GM21390 (cell line): Measurements from ENCODE around the gene BBS9.

Experiments
- ATAC-seq: cut with Tn5 transposase; IDR thresholded peaks from one replicate; pipeline ENCODE4 v1.9.1; 2021; ENCODE audit not compliant: unreplicated experiment

BBS9 gene

DNA sequence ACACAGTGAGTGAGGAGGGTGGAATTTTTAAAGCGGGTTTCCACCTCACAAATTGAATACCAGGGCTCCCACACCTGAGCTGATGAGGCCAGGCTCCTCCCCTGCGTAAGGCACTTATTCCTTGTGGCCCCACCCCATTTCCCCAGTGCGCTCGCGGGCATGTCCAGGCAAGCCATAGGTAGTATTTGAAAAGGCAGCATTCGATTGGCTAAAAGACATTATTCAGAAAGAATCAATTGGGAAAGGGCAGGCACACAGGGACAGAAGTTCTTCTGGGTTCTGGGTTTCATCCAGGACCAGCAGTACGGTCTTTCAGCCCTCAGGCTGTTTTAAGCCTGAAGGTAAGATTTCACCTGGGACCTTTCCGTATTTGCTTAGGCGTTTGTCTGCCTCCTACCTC is 222.3 kb downstream of the BBS9 start:
- ATAC-seq, result no peak

GRCh38 chr7:33354201-33354600 is 224.8 kb downstream of the BBS9 start:
- ATAC-seq, result no peak

GRCh38 chr7:33355386-33355785 is 226.0 kb downstream of the BBS9 start:
- no peak for ATAC-seq

DNA sequence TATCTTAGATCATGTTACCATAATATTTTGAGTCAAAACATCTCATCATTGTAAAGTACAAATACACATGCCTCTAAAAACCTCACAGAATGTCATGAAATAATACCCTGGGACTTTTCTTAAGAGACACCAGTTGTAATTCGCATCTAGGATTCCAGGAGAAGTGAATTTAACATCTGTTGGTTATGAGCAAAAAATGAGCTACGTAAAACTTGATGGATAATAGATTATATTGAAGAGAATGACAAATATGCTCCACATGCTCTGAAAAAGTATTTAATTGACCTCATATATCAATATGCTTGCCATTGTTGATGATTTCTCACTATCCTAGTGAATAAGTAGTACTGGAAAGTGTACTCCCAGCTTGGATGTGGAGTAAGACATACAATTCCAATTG is 227.0 kb downstream of the BBS9 start:
- no peak for ATAC-seq

GRCh38 chr7:33357846-33358245 is 228.5 kb downstream of the BBS9 start:
- ATAC-seq, result no peak

GRCh38 chr7:33369888-33370287 is 240.5 kb downstream of the BBS9 start:
- ATAC-seq, result no peak

DNA sequence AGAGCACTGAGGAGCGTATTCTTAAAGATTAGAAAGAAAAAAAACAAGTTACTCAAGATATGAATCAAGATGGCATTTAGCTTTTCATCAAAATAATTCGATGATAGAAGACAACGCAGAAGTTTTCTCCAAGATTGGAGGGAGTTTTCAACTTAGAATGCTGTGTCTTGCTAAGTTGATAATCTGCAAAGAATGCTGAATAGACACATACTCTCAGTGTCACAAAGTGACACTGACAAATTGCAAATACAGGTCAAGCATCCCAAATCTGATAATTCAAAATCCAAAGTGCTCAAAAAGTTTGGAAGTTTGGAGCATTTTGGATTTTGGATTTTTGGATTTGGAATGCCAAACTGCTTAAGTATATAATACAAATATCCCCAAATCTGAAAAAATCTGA is 243.8 kb downstream of the BBS9 start:
- ATAC-seq, result no peak

- ATAC-seq, result no peak
These were observed 250.6 kb downstream of the BBS9 start for GRCh38 chr7:33379891-33380525.

DNA sequence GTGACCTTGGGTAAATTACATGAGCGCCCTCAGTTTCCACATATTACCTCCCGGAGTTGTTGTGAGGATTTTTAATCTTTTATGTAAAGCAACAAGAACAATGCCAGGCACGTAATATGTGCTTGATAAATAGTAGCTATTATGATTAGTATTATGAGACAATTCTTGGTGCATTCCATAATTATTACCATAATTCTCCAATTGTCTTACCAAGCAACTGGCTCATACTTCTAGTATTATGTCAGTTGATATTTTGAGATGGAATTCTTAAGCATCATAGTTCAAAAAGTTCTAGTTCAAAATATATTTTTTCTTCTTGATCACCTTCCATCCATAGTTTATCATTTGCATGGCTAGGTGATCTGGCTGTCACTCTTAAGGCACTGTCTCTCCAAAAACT is 259.0 kb downstream of the BBS9 start:
- no peak for ATAC-seq

DNA sequence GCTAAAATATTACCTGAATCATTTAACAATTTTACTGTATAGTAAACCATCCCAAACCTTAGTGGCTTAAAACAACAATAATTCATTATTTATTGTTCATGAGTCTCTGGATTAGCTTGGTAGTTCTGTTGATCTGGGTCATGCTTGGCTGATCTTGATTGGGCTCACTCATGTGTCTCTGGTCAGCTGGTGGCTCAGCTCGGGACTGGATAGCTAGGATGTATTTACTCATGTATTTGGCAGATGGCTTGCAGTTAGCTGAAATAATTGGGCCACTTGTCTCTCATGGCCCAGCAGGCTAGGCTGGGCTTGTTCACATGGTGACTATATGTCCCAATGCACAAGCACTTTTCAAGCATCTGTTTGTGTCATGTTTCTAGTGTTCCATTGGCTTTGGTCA is 262.8 kb downstream of the BBS9 start:
- ATAC-seq, result no peak

DNA sequence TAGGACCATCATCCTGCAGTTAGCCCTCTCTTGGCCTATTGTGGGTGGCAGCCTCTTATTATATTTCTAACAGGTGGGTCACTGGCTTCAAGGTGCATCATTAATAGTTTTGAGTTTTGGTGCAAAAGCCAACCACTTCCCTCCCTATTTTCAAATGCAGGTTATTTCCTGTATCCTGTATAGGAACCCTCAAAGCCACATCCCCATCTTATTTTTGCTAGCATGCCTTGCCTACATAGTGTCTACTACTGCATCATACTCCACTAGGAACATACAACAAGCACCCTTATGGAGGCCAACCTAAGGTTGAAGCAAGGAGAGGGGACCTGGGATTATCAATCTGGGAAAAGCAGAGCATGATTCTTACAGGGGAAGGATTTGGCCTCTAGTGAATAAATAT is 264.4 kb downstream of the BBS9 start:
- no peak for ATAC-seq

- no peak for ATAC-seq
These were observed 266.0 kb downstream of the BBS9 start for GRCh38 chr7:33395340-33395739.

- no peak for ATAC-seq
These were observed 270.3 kb downstream of the BBS9 start for GRCh38 chr7:33399528-33400213.

DNA sequence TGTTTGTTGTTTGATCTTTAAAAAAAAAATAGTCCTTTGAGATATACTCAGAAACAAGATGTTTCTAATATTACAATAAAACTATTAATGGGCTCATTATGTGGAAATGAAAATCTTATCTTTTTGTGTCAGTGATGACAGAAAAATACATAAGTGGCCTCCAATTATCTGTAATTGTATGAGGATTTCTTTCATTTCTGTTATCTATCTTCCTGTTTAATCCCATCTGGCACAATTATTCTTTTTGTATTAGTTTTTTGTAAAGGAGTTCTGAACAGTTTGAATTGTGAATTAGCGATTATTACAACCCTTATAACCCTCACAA is 270.8 kb downstream of the BBS9 start:
- ATAC-seq, result no peak

GRCh38 chr7:33410266-33410665 is 280.9 kb downstream of the BBS9 start:
- ATAC-seq, result no peak

DNA sequence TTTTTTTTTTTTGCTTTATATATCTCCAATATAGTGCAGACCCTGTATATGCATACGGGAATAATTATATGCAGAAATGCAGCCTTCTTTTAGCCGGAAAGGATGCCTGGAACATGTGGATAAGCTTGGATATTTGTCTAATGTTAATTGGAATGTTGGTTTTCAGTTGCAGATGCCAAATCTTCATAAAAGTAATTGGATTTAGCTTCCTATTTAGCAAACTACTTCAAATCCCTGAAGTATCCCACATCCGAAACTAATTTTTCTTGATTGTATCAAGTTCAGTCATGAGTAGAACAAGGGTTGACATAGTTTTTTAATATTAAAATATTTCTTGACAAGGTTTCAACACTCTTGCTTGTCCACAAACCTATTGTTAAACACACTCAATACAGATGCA is 281.7 kb downstream of the BBS9 start:
- no peak for ATAC-seq

GRCh38 chr7:33412331-33412730 is 283.0 kb downstream of the BBS9 start:
- ATAC-seq, result no peak

GRCh38 chr7:33418251-33418701 is 288.9 kb downstream of the BBS9 start:
- no peak for ATAC-seq

- no peak for ATAC-seq
These were observed 291.1 kb downstream of the BBS9 start for GRCh38 chr7:33420311-33420940.

DNA sequence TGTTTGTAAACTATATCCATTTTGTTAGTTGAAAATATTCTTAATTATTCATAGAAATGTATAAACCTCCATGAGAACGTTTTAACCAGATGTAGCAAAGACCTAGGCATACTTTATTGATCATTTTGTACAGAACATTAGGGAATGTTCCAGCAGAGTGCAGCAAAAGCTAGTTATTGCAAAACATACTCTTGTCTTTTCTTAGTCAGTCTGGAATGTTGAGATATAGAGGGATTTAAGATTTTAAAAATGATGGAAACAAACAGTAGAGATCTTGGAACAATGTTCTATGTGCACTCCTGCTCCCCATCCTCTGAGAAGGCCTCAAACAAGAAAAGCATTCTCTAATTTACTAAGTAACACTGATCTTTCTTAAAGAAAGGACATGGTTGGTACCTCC is 292.1 kb downstream of the BBS9 start:
- no peak for ATAC-seq

GRCh38 chr7:33422141-33422540 is 292.8 kb downstream of the BBS9 start:
- ATAC-seq, result no peak

- ATAC-seq, result peak; percentile 43
These were observed 293.7 kb downstream of the BBS9 start for GRCh38 chr7:33422825-33423645.
